Nephron (organoid): ENCODE data around the gene SFXN4.

Experiments
- H3K27ac Mint-ChIP-seq, 3 experiments: 2 replicates each; pipeline ENCODE4 v1.8.0; 2020; ENCODE audit warnings: mixed read lengths in 3 of 3, mild to moderate bottlenecking in 2 of 3, moderate library complexity in 1 of 3
- H3K27me3 Mint-ChIP-seq: 2 replicates; pipeline ENCODE4 v1.8.0; 2021; ENCODE audit warnings: low read depth, mild to moderate bottlenecking, moderate library complexity, mixed read lengths
- H3K36me3 Mint-ChIP-seq: 2 replicates; pipeline ENCODE4 v1.8.0; 2020; ENCODE audit warnings: low read depth, mixed read lengths
- H3K4me1 Mint-ChIP-seq: 2 replicates; pipeline ENCODE4 v1.8.0; 2020; ENCODE audit warnings: mixed read lengths
- H3K4me3 Mint-ChIP-seq, 3 experiments: 2 replicates each; pipeline ENCODE4 v1.8.0; 2020; ENCODE audit warnings: mild to moderate bottlenecking in 3 of 3, mixed read lengths in 3 of 3, moderate library complexity in 2 of 3
- H3K9me3 Mint-ChIP-seq: 2 replicates; pipeline ENCODE4 v1.8.0; 2020; ENCODE audit warnings: mixed read lengths
- CTCF ChIP-seq, 3 experiments: fragments of 200-600 bp; sonication (generic); IDR thresholded peaks; one replicate each; pipeline ENCODE4 v1.5.0; 2021; ENCODE audit warnings: antibody characterized with exemption in 3 of 3; ENCODE audit not compliant: unreplicated experiment in 3 of 3

SFXN4 gene

GRCh38 chr10:119205894-119206602 lies 40.5 kb upstream of the SFXN4 start:
- H3K27ac Mint-ChIP-seq = peak overlapping the region; percentile 93 to 94 (median 94)
- H3K9me3 Mint-ChIP-seq = no peaks in the 10 kb centered on the region
- no peaks in the 10 kb centered on the region for H3K36me3 Mint-ChIP-seq
- H3K27me3 Mint-ChIP-seq = peaks cover 18% of the 10 kb centered on the region
- peaks cover 41% of the 10 kb centered on the region for H3K4me1 Mint-ChIP-seq
- H3K4me3 Mint-ChIP-seq = peak overlapping the region; percentile 91 to 95 (median 92)
- TF ChIP-seq CTCF (IDR thresholded peaks at IDR 0.05; ENCODE audit: unreplicated experiment in 3 of 3) = no peak

- Mint-ChIP-seq H3K27me3 (peaks cover 35% of the 10 kb centered on the region), H3K36me3 (no peaks in the 10 kb centered on the region), H3K27ac (peak overlapping the region in 2 of 3 experiments; percentile 24 to 35), H3K4me3 (peak overlapping the region in 1 of 3 experiments; percentile 43), H3K9me3 (no peaks in the 10 kb centered on the region), H3K4me1 (peaks cover 12% of the 10 kb centered on the region)
- no peak for TF ChIP-seq CTCF (IDR thresholded peaks at IDR 0.05; ENCODE audit: unreplicated experiment in 3 of 3)
Measured at GRCh38 chr10:119203006-119203405, 37.5 kb upstream of the SFXN4 start.

- no peak for TF ChIP-seq CTCF (IDR thresholded peaks at IDR 0.05; ENCODE audit: unreplicated experiment in 3 of 3)
- Mint-ChIP-seq H3K27me3 (peaks cover 48% of the 10 kb centered on the region), H3K4me3 (no peak overlapping the region), H3K4me1 (peaks cover 8% of the 10 kb centered on the region), H3K9me3 (no peaks in the 10 kb centered on the region), H3K27ac (no peak overlapping the region), H3K36me3 (no peaks in the 10 kb centered on the region)
Measured at GRCh38 chr10:119201233-119201632, 35.7 kb upstream of the SFXN4 start.

- Mint-ChIP-seq H3K36me3 (no peaks in the 10 kb centered on the region), H3K4me1 (peaks cover 5% of the 10 kb centered on the region), H3K27ac (no peak overlapping the region), H3K4me3 (no peak overlapping the region), H3K9me3 (no peaks in the 10 kb centered on the region), H3K27me3 (peaks cover 50% of the 10 kb centered on the region)
- peak; percentile 81 to 86 (median 85) for TF ChIP-seq CTCF (IDR thresholded peaks at IDR 0.05; ENCODE audit: unreplicated experiment in 3 of 3)
Measured at GRCh38 chr10:119199231-119199992, 33.9 kb upstream of the SFXN4 start.

GRCh38 chr10:119198438-119198837 lies 32.9 kb upstream of the SFXN4 start:
- TF ChIP-seq CTCF (IDR thresholded peaks at IDR 0.05; ENCODE audit: unreplicated experiment in 3 of 3) = peak in 2 of 3 experiments; percentile 15 to 23
- H3K4me1 Mint-ChIP-seq = peaks cover 5% of the 10 kb centered on the region
- no peaks in the 10 kb centered on the region for H3K9me3 Mint-ChIP-seq
- H3K27ac Mint-ChIP-seq = no peak overlapping the region
- H3K36me3 Mint-ChIP-seq = no peaks in the 10 kb centered on the region
- H3K27me3 Mint-ChIP-seq = peaks cover 44% of the 10 kb centered on the region
- no peak overlapping the region for H3K4me3 Mint-ChIP-seq
